SK-N-MC (cell line): ENCODE data around the gene SLC36A1.

Experiments
- EZH2 ChIP-seq: fragments of 200-600 bp; sonication (generic); IDR thresholded peaks from one replicate; pipeline ENCODE4 v1.6.1; 2017; ENCODE audit warnings: antibody characterized with exemption
- POLR2AphosphoS5 ChIP-seq: IDR thresholded peaks from 2 replicates; pipeline ENCODE4 v1.6.1; 2012; ENCODE audit warnings: mild to moderate bottlenecking, low read depth, low read length, borderline replicate concordance

- TF ChIP-seq POLR2AphosphoS5 (no peak), EZH2 (no peak)
Observed at GRCh38 chr5:151467576-151467975, 20.2 kb downstream of the SLC36A1 start.
